IMR-90 (cell line): ENCODE measurements around the gene RBMS3. TPM values are rescaled to one million over a fixed set of nuclear protein-coding genes. Genes with fewer than 3 reads are reported as not detected.

Experiments used
- ATAC-seq: fragments of 200-7000 bp; cut with Tn5 transposase; 2 replicates; pipeline ENCODE4 v1.9.1; 2020; ENCODE audit warnings: low read depth, mild to moderate bottlenecking, moderate library complexity
- BruUV-seq: library from RNA; stranded (reverse); fragments of 400-500 nt; replicated peaks from 2 replicates; lab custom pipeline; 2021; lab: Mats Ljungman, UMichigan
- CTCF ChIA-PET: fragments of 300-600 bp; formaldehyde crosslinking; extraction: SDS; loops from one replicate; lab custom pipeline; 2021; ENCODE audit warnings: antibody characterized with exemption; lab: Yijun Ruan, JAX
- POLR2A ChIA-PET: fragments of 300-600 bp; sonication (Branson Sonifier 250); formaldehyde crosslinking; loops from one replicate; lab custom pipeline; 2022; ENCODE audit warnings: antibody characterized with exemption; ENCODE audit not compliant: unreplicated experiment; lab: Charles Lee
- DNase-seq: peaks from one replicate; pipeline ENCODE4 v3.0.0; 2013
- H2AFZ ChIP-seq: replicated peaks from 2 replicates; pipeline ENCODE3; 2013; ENCODE audit warnings: low read length, mild to moderate bottlenecking; ENCODE audit not compliant: poor library complexity
- H2AK5ac ChIP-seq: 2 replicates; pipeline ENCODE4 v1.6.1; 2013; ENCODE audit warnings: low read depth, low read length, inconsistent platforms
- H2AK9ac ChIP-seq: replicated peaks from 2 replicates; pipeline ENCODE3; 2013; ENCODE audit warnings: mild to moderate bottlenecking, low read depth, low read length, moderate library complexity; ENCODE audit not compliant: poor library complexity
- H2BK120ac ChIP-seq: 2 replicates; pipeline ENCODE4 v1.6.1; 2013; ENCODE audit warnings: low read depth, low read length, inconsistent platforms
- H2BK15ac ChIP-seq: 3 replicates; pipeline ENCODE4 v1.6.1; 2013; ENCODE audit warnings: low read depth, low read length, inconsistent platforms
- H2BK20ac ChIP-seq: 2 replicates; pipeline ENCODE4 v1.6.1; 2013; ENCODE audit warnings: low read depth, mild to moderate bottlenecking, inconsistent platforms, low read length, moderate library complexity
- H2BK5ac ChIP-seq: 2 replicates; pipeline ENCODE4 v1.6.1; 2013; ENCODE audit warnings: mild to moderate bottlenecking, low read depth, low read length, inconsistent platforms; ENCODE audit not compliant: poor library complexity, severe bottlenecking
- H3K14ac ChIP-seq: replicated peaks from 2 replicates; pipeline ENCODE4 v1.6.1; 2013; ENCODE audit warnings: low read depth, low read length, inconsistent platforms
- H3K18ac ChIP-seq: 2 replicates; pipeline ENCODE4 v1.6.1; 2013; ENCODE audit warnings: low read depth, low read length, control low read depth
- H3K23ac ChIP-seq: 2 replicates; pipeline ENCODE4 v1.6.1; 2013; ENCODE audit warnings: low read depth, low read length, inconsistent platforms
- H3K27ac ChIP-seq: 2 replicates; pipeline ENCODE4 v1.5.1; 2013; ENCODE audit warnings: mild to moderate bottlenecking, control low read depth, low read length; ENCODE audit not compliant: insufficient read depth
- H3K27me3 ChIP-seq: 2 replicates; pipeline ENCODE4 v1.6.1; 2013; ENCODE audit warnings: low read length; ENCODE audit not compliant: control insufficient read depth, insufficient read depth
- H3K36me3 ChIP-seq: 2 replicates; pipeline ENCODE4 v1.6.1; 2013; ENCODE audit warnings: low read length, mixed read lengths; ENCODE audit not compliant: control insufficient read depth, insufficient read depth
- H3K4ac ChIP-seq: 2 replicates; pipeline ENCODE4 v1.6.1; 2013; ENCODE audit warnings: low read depth, low read length, inconsistent platforms
- H3K4me1 ChIP-seq: 2 replicates; pipeline ENCODE4 v1.6.1; 2013; ENCODE audit warnings: low read length, mixed read lengths; ENCODE audit not compliant: control insufficient read depth, insufficient read depth
- H3K4me2 ChIP-seq: 2 replicates; pipeline ENCODE4 v1.6.1; 2013; ENCODE audit warnings: low read depth, mild to moderate bottlenecking, control low read depth, low read length, moderate library complexity
- H3K4me3 ChIP-seq: 2 replicates; pipeline ENCODE4 v1.5.1; 2013; ENCODE audit warnings: low read depth, mild to moderate bottlenecking, control low read depth, low read length, moderate library complexity; ENCODE audit not compliant: insufficient read depth
- H3K56ac ChIP-seq: 2 replicates; pipeline ENCODE4 v1.6.1; 2013; ENCODE audit warnings: low read length, inconsistent platforms; ENCODE audit not compliant: insufficient read depth; ENCODE audit errors: extremely low read depth
- H3K79me1 ChIP-seq, 2 experiments: 2 replicates each; pipeline ENCODE4 v1.6.1; 2013; ENCODE audit warnings: low read length in 2 of 2, inconsistent platforms in 1 of 2, low read depth in 1 of 2
- H3K9ac ChIP-seq: 2 replicates; pipeline ENCODE4 v1.6.1; 2013; ENCODE audit warnings: low read depth, low read length, control low read depth
- H3K9me1 ChIP-seq: 2 replicates; pipeline ENCODE4 v1.6.1; 2013; ENCODE audit warnings: low read length, inconsistent platforms; ENCODE audit not compliant: insufficient read depth
- H3K9me3 ChIP-seq: 2 replicates; pipeline ENCODE4 v1.6.1; 2013; ENCODE audit warnings: low read length; ENCODE audit not compliant: control insufficient read depth, insufficient read depth
- H4K20me1 ChIP-seq: 2 replicates; pipeline ENCODE4 v1.6.1; 2013; ENCODE audit warnings: low read length, inconsistent platforms; ENCODE audit not compliant: insufficient read depth
- H4K5ac ChIP-seq: 2 replicates; pipeline ENCODE4 v1.6.1; 2013; ENCODE audit warnings: mild to moderate bottlenecking, low read depth, low read length, control low read depth
- H4K8ac ChIP-seq, 2 experiments: 2 replicates each; pipeline ENCODE4 v1.6.1; 2013; ENCODE audit warnings: low read depth in 2 of 2, low read length in 2 of 2, control low read depth in 1 of 2, inconsistent platforms in 1 of 2
- H4K91ac ChIP-seq: 2 replicates; pipeline ENCODE4 v1.6.1; 2013; ENCODE audit warnings: low read depth, low read length, inconsistent platforms; ENCODE audit not compliant: insufficient read depth
- BHLHE40 ChIP-seq: fragments of 150-350 bp; IDR thresholded peaks from 2 replicates; pipeline ENCODE4 v1.6.1; 2016; ENCODE audit warnings: mild to moderate bottlenecking, low read depth, low read length
- CEBPB ChIP-seq: IDR thresholded peaks from 2 replicates; pipeline ENCODE4 v1.6.1; 2012; ENCODE audit warnings: low read depth, low read length, improper control_type of control experiment
- CHD1 ChIP-seq: IDR thresholded peaks from 2 replicates; pipeline ENCODE4 v1.6.1; 2012; ENCODE audit warnings: low read depth, low read length, improper control_type of control experiment
- FOS ChIP-seq: fragments of 150-350 bp; IDR thresholded peaks from 2 replicates; pipeline ENCODE4 v1.6.1; 2016; ENCODE audit warnings: low read depth, low read length
- MAFK ChIP-seq: IDR thresholded peaks from 2 replicates; pipeline ENCODE4 v1.6.1; 2012; ENCODE audit warnings: low read depth, low read length, improper control_type of control experiment
- MAZ ChIP-seq: IDR thresholded peaks from 2 replicates; pipeline ENCODE4 v1.6.1; 2012; ENCODE audit warnings: low read depth, mild to moderate bottlenecking, low read length, improper control_type of control experiment, moderate library complexity, borderline replicate concordance
- MXI1 ChIP-seq: IDR thresholded peaks from 2 replicates; pipeline ENCODE4 v1.6.1; 2012; ENCODE audit warnings: low read depth, mild to moderate bottlenecking, low read length, moderate library complexity, borderline replicate concordance
- POLR2A ChIP-seq: IDR thresholded peaks from 2 replicates; pipeline ENCODE4 v1.6.1; 2012; ENCODE audit warnings: mild to moderate bottlenecking, low read depth, low read length
- RAD21 ChIP-seq: IDR thresholded peaks from 2 replicates; pipeline ENCODE4 v1.6.1; 2012; ENCODE audit warnings: low read length, improper control_type of control experiment
- RCOR1 ChIP-seq: IDR thresholded peaks from 2 replicates; pipeline ENCODE4 v1.6.1; 2012; ENCODE audit warnings: mild to moderate bottlenecking, low read length, improper control_type of control experiment; ENCODE audit not compliant: insufficient replicate concordance
- RFX5 ChIP-seq: IDR thresholded peaks from 2 replicates; pipeline ENCODE4 v1.8.0; 2012; ENCODE audit warnings: low read depth, mild to moderate bottlenecking, low read length, moderate library complexity
- SMC3 ChIP-seq: fragments of 150-350 bp; IDR thresholded peaks from 2 replicates; pipeline ENCODE4 v1.6.1; 2016; ENCODE audit warnings: low read depth, mild to moderate bottlenecking, antibody characterized with exemption, low read length, moderate library complexity
- dilution Hi-C: fragments of 300-500 bp; cut with HindIII; formaldehyde crosslinking; loops from one replicate; pipeline ENCODE4 v1.14.3; 2018; ENCODE audit warnings: low sequenced_read_pairs; ENCODE audit not compliant: unreplicated experiment
- in situ Hi-C: fragments of 300-500 bp; cut with MboI; formaldehyde crosslinking; loops from 3 replicates; pipeline ENCODE4 v1.14.3; 2019; ENCODE audit warnings: low sequenced_read_pairs, inconsistent platforms, mixed read lengths
- intact Hi-C: fragments of 100-400 bp; cut with micrococcal nuclease; formaldehyde crosslinking; loops from 2 replicates; pipeline ENCODE4 v1.10.0; 2022
- polyA plus RNA-seq, 3 experiments: library from polyadenylated mRNA; depleted of rRNA; stranded (reverse); fragments of >200 nt; gene quantifications; 2 replicates each; pipeline ENCODE4 v1.2.3, GENCODE V29; 2012; ENCODE audit warnings: low replicate concordance in 1 of 3
- total RNA-seq: library from RNA; depleted of rRNA; stranded (reverse); fragments of >200 nt; gene quantifications from 2 replicates; pipeline ENCODE4 v1.2.3, GENCODE V29; 2012
- TF ChIP-seq, protein P1 (sequence below): fragments of 150-350 bp; IDR thresholded peaks from 2 replicates; pipeline ENCODE4 v1.6.1; 2017; ENCODE audit warnings: mild to moderate bottlenecking, antibody characterized with exemption, low read length, low read depth
- TF ChIP-seq, protein P2 (sequence below): fragments of 150-350 bp; IDR thresholded peaks from 2 replicates; pipeline ENCODE4 v1.6.1; 2016; ENCODE audit warnings: low read depth, mild to moderate bottlenecking, low read length, moderate library complexity, borderline replicate concordance
- TF ChIP-seq, protein P3 (sequence below): conservative IDR thresholded peaks from 2 replicates; pipeline ENCODE4 v1.5.1; 2012; ENCODE audit warnings: mild to moderate bottlenecking, low read depth, low read length, improper control_type of control experiment

RBMS3 gene
- total and polyA plus RNA-seq, 2 of the 4 experiments (the other 2 are of a cell fraction), result 15.2 to 127 TPM

DNA sequence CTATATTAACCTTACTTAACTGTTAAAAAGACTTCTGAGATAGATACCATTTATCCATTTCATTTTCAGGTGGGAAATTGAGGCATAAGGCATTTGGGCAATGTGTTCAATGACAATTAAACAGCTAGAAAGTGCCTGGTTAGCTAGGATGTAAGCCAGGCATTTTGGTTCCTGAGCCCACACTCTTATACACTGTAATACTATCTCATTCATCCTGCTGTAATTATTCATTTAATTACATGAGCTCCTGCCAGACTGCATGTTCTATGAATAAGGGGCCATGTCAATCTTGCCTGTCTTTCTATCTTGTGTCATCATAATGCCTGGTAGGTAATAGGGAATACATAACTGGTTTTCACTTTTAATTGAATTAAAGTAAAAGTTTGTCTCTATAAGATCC is 74.0 kb downstream of the RBMS3 start:
- dilution Hi-C loops, result no loop called here
- no peak overlapping the region for H2BK5ac ChIP-seq
- no peak overlapping the region for H3K56ac ChIP-seq
- no peak overlapping the region for H2AK5ac ChIP-seq
- no peak overlapping the region for H2BK120ac ChIP-seq
- no peak overlapping the region for H2AK9ac ChIP-seq
- no TSS peak for BruUV-seq
- ChIA-PET POLR2A (no interaction called here), CTCF (interaction anchor here (0.9 kb wide), 1 partner anchor 22 kb away, joined by 3 read pairs; no protein-coding TSS in a partner anchor)
- H3K9me1 ChIP-seq, result peaks cover 2% of the 10 kb centered on the region; the same call in 1 of the 2 replicates
- H3K4ac ChIP-seq, result no peak overlapping the region
- no peak for ATAC-seq
- no peak overlapping the region for H3K27ac ChIP-seq
- no peak overlapping the region for H4K5ac ChIP-seq
- peaks cover 3% of the 10 kb centered on the region; the same call in 1 of the 2 replicates for H4K20me1 ChIP-seq
- H3K36me3 ChIP-seq, result no peaks in the 10 kb centered on the region
- no peak overlapping the region for H3K14ac ChIP-seq
- no peak overlapping the region for H3K4me3 ChIP-seq
- no peak overlapping the region for H2AFZ ChIP-seq
- H2BK20ac ChIP-seq, result no peak overlapping the region
- H3K27me3 ChIP-seq, result no peaks in the 10 kb centered on the region
- in situ Hi-C loops, result no loop called here
- H3K9me3 ChIP-seq, result no peaks in the 10 kb centered on the region
- H4K8ac ChIP-seq, result no peak overlapping the region
- H3K4me1 ChIP-seq, result peaks cover 3% of the 10 kb centered on the region; the same call in 1 of the 2 replicates
- H3K23ac ChIP-seq, result no peak overlapping the region
- DNase-seq, result no peak
- intact Hi-C loops, result no loop called here
- peaks cover 3 to 21% of the 10 kb centered on the region in 2 experiments for H3K79me1 ChIP-seq
- no peak overlapping the region for H3K9ac ChIP-seq
- H3K18ac ChIP-seq, result no peak overlapping the region
- no peak overlapping the region for H2BK15ac ChIP-seq
- H4K91ac ChIP-seq, result no peak overlapping the region
- H3K4me2 ChIP-seq, result no peak overlapping the region
- no peak for TF ChIP-seq MXI1
- no peak for TF ChIP-seq POLR2A
- TF ChIP-seq MAZ, result no peak
- no peak for TF ChIP-seq RAD21
- TF ChIP-seq, protein P1, sequence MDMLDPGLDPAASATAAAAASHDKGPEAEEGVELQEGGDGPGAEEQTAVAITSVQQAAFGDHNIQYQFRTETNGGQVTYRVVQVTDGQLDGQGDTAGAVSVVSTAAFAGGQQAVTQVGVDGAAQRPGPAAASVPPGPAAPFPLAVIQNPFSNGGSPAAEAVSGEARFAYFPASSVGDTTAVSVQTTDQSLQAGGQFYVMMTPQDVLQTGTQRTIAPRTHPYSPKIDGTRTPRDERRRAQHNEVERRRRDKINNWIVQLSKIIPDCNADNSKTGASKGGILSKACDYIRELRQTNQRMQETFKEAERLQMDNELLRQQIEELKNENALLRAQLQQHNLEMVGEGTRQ, result no peak
- no peak for TF ChIP-seq MAFK
- no peak for TF ChIP-seq CHD1
- TF ChIP-seq CEBPB, result no peak
- no peak for TF ChIP-seq RFX5
- no peak for TF ChIP-seq FOS
- TF ChIP-seq RCOR1, result no peak
- no peak for TF ChIP-seq SMC3
- TF ChIP-seq, protein P2, sequence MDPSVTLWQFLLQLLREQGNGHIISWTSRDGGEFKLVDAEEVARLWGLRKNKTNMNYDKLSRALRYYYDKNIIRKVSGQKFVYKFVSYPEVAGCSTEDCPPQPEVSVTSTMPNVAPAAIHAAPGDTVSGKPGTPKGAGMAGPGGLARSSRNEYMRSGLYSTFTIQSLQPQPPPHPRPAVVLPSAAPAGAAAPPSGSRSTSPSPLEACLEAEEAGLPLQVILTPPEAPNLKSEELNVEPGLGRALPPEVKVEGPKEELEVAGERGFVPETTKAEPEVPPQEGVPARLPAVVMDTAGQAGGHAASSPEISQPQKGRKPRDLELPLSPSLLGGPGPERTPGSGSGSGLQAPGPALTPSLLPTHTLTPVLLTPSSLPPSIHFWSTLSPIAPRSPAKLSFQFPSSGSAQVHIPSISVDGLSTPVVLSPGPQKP, result no peak
- TF ChIP-seq, protein P3, sequence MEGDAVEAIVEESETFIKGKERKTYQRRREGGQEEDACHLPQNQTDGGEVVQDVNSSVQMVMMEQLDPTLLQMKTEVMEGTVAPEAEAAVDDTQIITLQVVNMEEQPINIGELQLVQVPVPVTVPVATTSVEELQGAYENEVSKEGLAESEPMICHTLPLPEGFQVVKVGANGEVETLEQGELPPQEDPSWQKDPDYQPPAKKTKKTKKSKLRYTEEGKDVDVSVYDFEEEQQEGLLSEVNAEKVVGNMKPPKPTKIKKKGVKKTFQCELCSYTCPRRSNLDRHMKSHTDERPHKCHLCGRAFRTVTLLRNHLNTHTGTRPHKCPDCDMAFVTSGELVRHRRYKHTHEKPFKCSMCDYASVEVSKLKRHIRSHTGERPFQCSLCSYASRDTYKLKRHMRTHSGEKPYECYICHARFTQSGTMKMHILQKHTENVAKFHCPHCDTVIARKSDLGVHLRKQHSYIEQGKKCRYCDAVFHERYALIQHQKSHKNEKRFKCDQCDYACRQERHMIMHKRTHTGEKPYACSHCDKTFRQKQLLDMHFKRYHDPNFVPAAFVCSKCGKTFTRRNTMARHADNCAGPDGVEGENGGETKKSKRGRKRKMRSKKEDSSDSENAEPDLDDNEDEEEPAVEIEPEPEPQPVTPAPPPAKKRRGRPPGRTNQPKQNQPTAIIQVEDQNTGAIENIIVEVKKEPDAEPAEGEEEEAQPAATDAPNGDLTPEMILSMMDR, result no peak
- no peak for TF ChIP-seq BHLHE40
